HEK293 (cell line): ENCODE measurements around the gene VASP.

ENCODE experiments used
- CTCF ChIA-PET: fragments of 350-600 bp; formaldehyde crosslinking; extraction: SDS; loops from one replicate; lab custom pipeline; 2021; ENCODE audit warnings: antibody characterized with exemption; lab: Yijun Ruan, JAX
- POLR2A ChIA-PET: fragments of 300-600 bp; formaldehyde crosslinking; extraction: SDS; loops from one replicate; lab custom pipeline; 2020; ENCODE audit warnings: antibody characterized with exemption, inconsistent platforms; lab: Yijun Ruan, JAX
- H3K27ac ChIP-seq: fragments of 200-500 bp; sonication (Bioruptor generic); 2 replicates; pipeline ENCODE4 v1.5.1; 2014; ENCODE audit warnings: low read depth, low read length, control low read depth, inconsistent platforms; ENCODE audit errors: extremely low read depth
- H3K36me3 ChIP-seq, 2 experiments: fragments of 200-500 bp in 1 of 2; sonication (Bioruptor generic) in 1 of 2; 1 replicate in 1 of 2; 2 replicates in 1 of 2; pipeline ENCODE4 v1.5.1; 2014 to 2017; ENCODE audit warnings: inconsistent platforms in 2 of 2, low read length in 2 of 2; ENCODE audit not compliant: control insufficient read depth in 2 of 2, insufficient read depth in 1 of 2
- H3K4me1 ChIP-seq: fragments of 200-500 bp; sonication (Bioruptor generic); 2 replicates; pipeline ENCODE4 v1.5.1; 2014; ENCODE audit warnings: mild to moderate bottlenecking, low read length, inconsistent platforms; ENCODE audit not compliant: control insufficient read depth, insufficient read depth
- H3K4me3 ChIP-seq: 2 replicates; pipeline ENCODE4 v1.5.1; 2011; ENCODE audit warnings: low read depth, mild to moderate bottlenecking, control low read depth, low read length, moderate library complexity
- H3K9me3 ChIP-seq: fragments of 200-500 bp; sonication (Bioruptor generic); 2 replicates; pipeline ENCODE4 v1.5.1; 2014; ENCODE audit warnings: low read depth, low read length, inconsistent platforms; ENCODE audit not compliant: control insufficient read depth, insufficient read depth
- BCL11B ChIP-seq: fragments of 450-650 bp; formaldehyde crosslinking; IDR thresholded peaks from 2 replicates; pipeline ENCODE4 v1.5.1; 2016; ENCODE audit warnings: low read depth, missing biosample characterization, missing genetic modification characterization
- KLF10 ChIP-seq: fragments of 450-650 bp; IDR thresholded peaks from 2 replicates; pipeline ENCODE4 v1.5.1; 2018; ENCODE audit warnings: missing biosample characterization, mild to moderate bottlenecking, missing genetic modification characterization
- MZF1 ChIP-seq: fragments of 450-650 bp; formaldehyde crosslinking; IDR thresholded peaks from 2 replicates; pipeline ENCODE4 v1.5.1; 2017; ENCODE audit warnings: missing biosample characterization, missing genetic modification characterization, borderline replicate concordance
- PBX3 ChIP-seq: sonication (generic); formaldehyde crosslinking; IDR thresholded peaks from 2 replicates; pipeline ENCODE4 v1.8.1; 2022; ENCODE audit warnings: mild to moderate bottlenecking, moderate library complexity, missing genetic modification reagents
- YY1 ChIP-seq: fragments of 450-650 bp; formaldehyde crosslinking; IDR thresholded peaks from 2 replicates; pipeline ENCODE4 v1.5.1; 2018; ENCODE audit warnings: missing biosample characterization, missing genetic modification characterization
- ZNF121 ChIP-seq: fragments of 450-650 bp; formaldehyde crosslinking; IDR thresholded peaks from 2 replicates; pipeline ENCODE4 v1.5.1; 2016; ENCODE audit warnings: missing biosample characterization, missing genetic modification characterization
- ZNF266 ChIP-seq: fragments of 450-650 bp; formaldehyde crosslinking; IDR thresholded peaks from 2 replicates; pipeline ENCODE4 v1.5.1; 2016; ENCODE audit warnings: missing biosample characterization, missing genetic modification characterization, low read depth
- ZNF354C ChIP-seq: fragments of 450-650 bp; formaldehyde crosslinking; IDR thresholded peaks from 2 replicates; pipeline ENCODE4 v1.5.1; 2016; ENCODE audit warnings: missing biosample characterization, missing genetic modification characterization, low read depth, borderline replicate concordance
- ZNF391 ChIP-seq: fragments of 450-650 bp; formaldehyde crosslinking; IDR thresholded peaks from 2 replicates; pipeline ENCODE4 v1.5.1; 2016; ENCODE audit warnings: low read depth, missing biosample characterization, missing genetic modification characterization, borderline replicate concordance
- ZNF416 ChIP-seq: fragments of 450-650 bp; formaldehyde crosslinking; IDR thresholded peaks from 2 replicates; pipeline ENCODE4 v1.5.1; 2016; ENCODE audit warnings: missing biosample characterization, missing genetic modification characterization
- ZNF433 ChIP-seq: fragments of 450-650 bp; formaldehyde crosslinking; IDR thresholded peaks from 2 replicates; pipeline ENCODE4 v1.5.1; 2016; ENCODE audit warnings: missing biosample characterization, missing genetic modification characterization, low read depth
- ZNF473 ChIP-seq: fragments of 450-650 bp; formaldehyde crosslinking; IDR thresholded peaks from 2 replicates; pipeline ENCODE4 v1.5.1; 2017; ENCODE audit warnings: missing biosample characterization, missing genetic modification characterization
- ZNF529 ChIP-seq: fragments of 450-650 bp; formaldehyde crosslinking; IDR thresholded peaks from 2 replicates; pipeline ENCODE4 v1.5.1; 2017; ENCODE audit warnings: missing genetic modification characterization, missing biosample characterization; ENCODE audit not compliant: insufficient replicate concordance
- ZNF548 ChIP-seq: fragments of 450-650 bp; formaldehyde crosslinking; IDR thresholded peaks from 2 replicates; pipeline ENCODE4 v1.5.1; 2016; ENCODE audit warnings: missing biosample characterization, missing genetic modification characterization
- ZNF549 ChIP-seq: fragments of 450-650 bp; IDR thresholded peaks from 2 replicates; pipeline ENCODE4 v1.5.1; 2018; ENCODE audit warnings: missing biosample characterization, missing genetic modification characterization, mild to moderate bottlenecking, inconsistent platforms, moderate library complexity
- ZNF677 ChIP-seq: fragments of 450-650 bp; IDR thresholded peaks from 2 replicates; pipeline ENCODE4 v1.5.0; 2018; ENCODE audit warnings: missing biosample characterization, mild to moderate bottlenecking, missing genetic modification characterization, moderate library complexity
- ZNF768 ChIP-seq: fragments of 450-650 bp; formaldehyde crosslinking; IDR thresholded peaks from 2 replicates; pipeline ENCODE4 v1.5.1; 2018; ENCODE audit warnings: missing biosample characterization, mild to moderate bottlenecking, missing genetic modification characterization
- TF ChIP-seq, protein P1 (sequence below): fragments of 450-650 bp; formaldehyde crosslinking; IDR thresholded peaks from 2 replicates; pipeline ENCODE4 v1.5.1; 2016; ENCODE audit warnings: missing biosample characterization, missing genetic modification characterization
- TF ChIP-seq, protein P2 (sequence below): fragments of 450-650 bp; formaldehyde crosslinking; IDR thresholded peaks from 2 replicates; pipeline ENCODE4 v1.5.1; 2017; ENCODE audit warnings: missing biosample characterization, missing genetic modification characterization
- TF ChIP-seq, protein P3 (sequence below): fragments of 450-650 bp; formaldehyde crosslinking; IDR thresholded peaks from 2 replicates; pipeline ENCODE4 v1.5.1; 2016; ENCODE audit warnings: missing biosample characterization, missing genetic modification characterization

VASP gene

GRCh38 chr19:45462174-45462573 lies 45.1 kb upstream of the VASP start:
- no peak overlapping the region for H3K27ac ChIP-seq
- no peaks in the 10 kb centered on the region for H3K9me3 ChIP-seq
- H3K4me3 ChIP-seq, result no peak overlapping the region
- no peaks in the 10 kb centered on the region for H3K4me1 ChIP-seq
- POLR2A ChIA-PET, result no interaction called here
- CTCF ChIA-PET, result interaction anchor here (0.6 to 3.0 kb wide), 8 partner anchors 17 to 1155 kb away, joined by 3 to 16 read pairs (median 3); no protein-coding TSS in a partner anchor
- no peaks in the 10 kb centered on the region; a peak in 1 of 3 replicates for H3K36me3 ChIP-seq
- no peak for TF ChIP-seq ZNF391 (tag by site-specific recombination)
- peak; percentile 87 for TF ChIP-seq ZNF121 (tag by site-specific recombination)

GRCh38 chr19:45463241-45463640 lies 44.0 kb upstream of the VASP start:
- H3K4me1 ChIP-seq, result peaks cover 2% of the 10 kb centered on the region; the same call in 1 of the 2 replicates
- no peaks in the 10 kb centered on the region for H3K9me3 ChIP-seq
- TF ChIP-seq ZNF433 (no peak), ZNF266 (tag by site-specific recombination) (no peak), ZNF473 (tag by site-specific recombination) (no peak), PBX3 (CRISPR knock-in tag) (no peak), ZNF677 (tag by site-specific recombination) (no peak), ZNF354C (no peak), BCL11B (tag by site-specific recombination) (no peak), ZNF529 (tag by site-specific recombination) (no peak), KLF10 (no peak), ZNF549 (no peak), ZNF548 (tag by site-specific recombination) (no peak), MZF1 (tag by site-specific recombination) (no peak), YY1 (no peak)
- TF ChIP-seq, protein P1, sequence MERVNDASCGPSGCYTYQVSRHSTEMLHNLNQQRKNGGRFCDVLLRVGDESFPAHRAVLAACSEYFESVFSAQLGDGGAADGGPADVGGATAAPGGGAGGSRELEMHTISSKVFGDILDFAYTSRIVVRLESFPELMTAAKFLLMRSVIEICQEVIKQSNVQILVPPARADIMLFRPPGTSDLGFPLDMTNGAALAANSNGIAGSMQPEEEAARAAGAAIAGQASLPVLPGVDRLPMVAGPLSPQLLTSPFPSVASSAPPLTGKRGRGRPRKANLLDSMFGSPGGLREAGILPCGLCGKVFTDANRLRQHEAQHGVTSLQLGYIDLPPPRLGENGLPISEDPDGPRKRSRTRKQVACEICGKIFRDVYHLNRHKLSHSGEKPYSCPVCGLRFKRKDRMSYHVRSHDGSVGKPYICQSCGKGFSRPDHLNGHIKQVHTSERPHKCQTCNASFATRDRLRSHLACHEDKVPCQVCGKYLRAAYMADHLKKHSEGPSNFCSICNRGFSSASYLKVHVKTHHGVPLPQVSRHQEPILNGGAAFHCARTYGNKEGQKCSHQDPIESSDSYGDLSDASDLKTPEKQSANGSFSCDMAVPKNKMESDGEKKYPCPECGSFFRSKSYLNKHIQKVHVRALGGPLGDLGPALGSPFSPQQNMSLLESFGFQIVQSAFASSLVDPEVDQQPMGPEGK, result no peak
- TF ChIP-seq, protein P2, sequence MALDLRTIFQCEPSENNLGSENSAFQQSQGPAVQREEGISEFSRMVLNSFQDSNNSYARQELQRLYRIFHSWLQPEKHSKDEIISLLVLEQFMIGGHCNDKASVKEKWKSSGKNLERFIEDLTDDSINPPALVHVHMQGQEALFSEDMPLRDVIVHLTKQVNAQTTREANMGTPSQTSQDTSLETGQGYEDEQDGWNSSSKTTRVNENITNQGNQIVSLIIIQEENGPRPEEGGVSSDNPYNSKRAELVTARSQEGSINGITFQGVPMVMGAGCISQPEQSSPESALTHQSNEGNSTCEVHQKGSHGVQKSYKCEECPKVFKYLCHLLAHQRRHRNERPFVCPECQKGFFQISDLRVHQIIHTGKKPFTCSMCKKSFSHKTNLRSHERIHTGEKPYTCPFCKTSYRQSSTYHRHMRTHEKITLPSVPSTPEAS (tag by site-specific recombination), result no peak
- TF ChIP-seq, all 188 proteins: peak for 0
- H3K4me3 ChIP-seq, result no peak overlapping the region
- POLR2A ChIA-PET, result no interaction called here
- H3K36me3 ChIP-seq, result no peaks in the 10 kb centered on the region; a peak in 1 of 3 replicates
- CTCF ChIA-PET, result interaction anchor here (0.6 to 3.0 kb wide), 6 partner anchors 16 to 24 kb away, joined by 4 to 16 read pairs (median 8); no protein-coding TSS in a partner anchor
- no peak overlapping the region for H3K27ac ChIP-seq

DNA sequence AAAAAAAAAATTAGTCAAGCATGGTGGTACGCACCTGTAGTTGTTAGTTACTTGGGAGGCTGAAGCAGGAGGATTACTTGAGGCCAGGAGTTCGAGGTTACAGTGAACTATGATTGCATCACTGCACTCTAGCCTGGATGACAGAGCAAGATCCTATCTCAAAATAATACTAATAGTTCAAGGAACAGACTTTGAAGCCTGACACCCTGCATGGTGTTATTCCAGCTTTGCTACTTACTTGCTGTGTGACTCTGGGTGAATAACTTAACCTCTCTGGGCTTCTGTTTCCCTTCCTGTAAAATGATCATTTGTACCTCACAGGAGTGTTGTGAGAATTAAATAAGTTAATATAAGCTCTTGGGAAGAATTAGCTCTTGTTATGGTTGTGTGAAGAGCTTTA lies 43.0 kb upstream of the VASP start:
- TF ChIP-seq ZNF416 (tag by site-specific recombination) (no peak), ZNF768 (tag by site-specific recombination) (peak; percentile 91)
- TF ChIP-seq, protein P3, sequence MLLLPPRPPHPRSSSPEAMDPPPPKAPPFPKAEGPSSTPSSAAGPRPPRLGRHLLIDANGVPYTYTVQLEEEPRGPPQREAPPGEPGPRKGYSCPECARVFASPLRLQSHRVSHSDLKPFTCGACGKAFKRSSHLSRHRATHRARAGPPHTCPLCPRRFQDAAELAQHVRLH (tag by site-specific recombination), result 0 out of 2 replicates have a peak, but pooled peaks have one; percentile 32
- CTCF ChIA-PET, result interaction anchor here (0.7 to 4.8 kb wide), 5 partner anchors 14 to 24 kb away, joined by 3 to 33 read pairs (median 4); no protein-coding TSS in a partner anchor
- no peaks in the 10 kb centered on the region for H3K9me3 ChIP-seq

More for the DNA sequence above, 43.0 kb upstream of the VASP start:
- Histone ChIP-seq H3K36me3 (no peaks in the 10 kb centered on the region; a peak in 1 of 3 replicates), H3K4me1 (peaks cover 5% of the 10 kb centered on the region; the same call in 1 of the 2 replicates), H3K27ac (no peak overlapping the region), H3K4me3 (no peak overlapping the region)
- POLR2A ChIA-PET, result no interaction called here
